HFF-Myc (cell line): Measurements from ENCODE around the gene C2orf72.

Source experiments
- DNase-seq: peaks from one replicate; pipeline ENCODE4 v3.0.0-alpha.2; 2011; ENCODE audit warnings: low read depth; ENCODE audit errors: extremely low read depth
- H3K4me3 ChIP-seq: replicated peaks from 2 replicates; pipeline ENCODE4 v1.5.1; 2011; ENCODE audit warnings: low read depth, mild to moderate bottlenecking, control low read depth, low read length
- CTCF ChIP-seq: IDR thresholded peaks from 2 replicates; pipeline ENCODE4 v1.5.1; 2012; ENCODE audit warnings: mild to moderate bottlenecking, low read depth, low read length, control low read depth; ENCODE audit errors: missing control alignments

Gene C2orf72

GRCh38 chr2:231069379-231070054 is 32.2 kb downstream of the C2orf72 start:
- no peak for TF ChIP-seq CTCF
- no peak overlapping the region for H3K4me3 ChIP-seq
- DNase-seq: no peak

- no peak for DNase-seq
- no peak overlapping the region for H3K4me3 ChIP-seq
- TF ChIP-seq CTCF: no peak
Observed at GRCh38 chr2:231084565-231084964, 47.2 kb downstream of the C2orf72 start.

GRCh38 chr2:231088754-231089153 is 51.4 kb downstream of the C2orf72 start:
- no peak overlapping the region for H3K4me3 ChIP-seq
- no peak for TF ChIP-seq CTCF
- DNase-seq: no peak

- no peak for DNase-seq
- H3K4me3 ChIP-seq: no peak overlapping the region
- TF ChIP-seq CTCF: no peak
Observed at GRCh38 chr2:231093933-231094332, 56.6 kb downstream of the C2orf72 start.

GRCh38 chr2:231094736-231095346 is 57.5 kb downstream of the C2orf72 start:
- TF ChIP-seq CTCF: no peak
- DNase-seq: no peak

More at GRCh38 chr2:231094736-231095346, 57.5 kb downstream of the C2orf72 start:
- no peak overlapping the region for H3K4me3 ChIP-seq
